GM18909 (cell line): ENCODE data around the gene ADSS1.

Source experiments
- ATAC-seq: cut with Tn5 transposase; IDR thresholded peaks from one replicate; pipeline ENCODE4 v1.9.1; 2021; ENCODE audit warnings: mild to moderate bottlenecking; ENCODE audit not compliant: unreplicated experiment, poor library complexity

ADSS1 gene

GRCh38 chr14:104757681-104758392, 33.8 kb downstream of the ADSS1 start:
- ATAC-seq: no peak

- ATAC-seq: no peak
These were observed 35.2 kb downstream of the ADSS1 start for GRCh38 chr14:104758981-104759969.

DNA sequence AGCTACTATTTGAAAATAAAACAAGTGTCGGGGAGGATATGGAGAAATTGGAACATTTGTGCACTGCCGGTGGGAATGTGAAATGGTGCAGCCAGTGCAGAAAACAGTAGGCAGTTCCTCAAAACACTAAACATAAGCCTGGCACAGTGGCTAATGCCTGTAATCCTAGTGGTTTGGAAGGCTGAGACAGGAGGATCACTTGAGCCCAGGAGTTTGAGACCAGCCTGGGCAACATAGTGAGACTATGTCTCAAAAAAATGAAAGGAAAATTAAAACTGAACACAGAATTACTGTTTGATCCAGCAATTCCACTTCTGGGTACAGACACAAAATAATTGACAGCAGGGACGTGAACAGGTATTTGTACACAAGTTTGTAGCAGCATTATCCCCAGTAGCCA, 41.5 kb downstream of the ADSS1 start:
- ATAC-seq: no peak

DNA sequence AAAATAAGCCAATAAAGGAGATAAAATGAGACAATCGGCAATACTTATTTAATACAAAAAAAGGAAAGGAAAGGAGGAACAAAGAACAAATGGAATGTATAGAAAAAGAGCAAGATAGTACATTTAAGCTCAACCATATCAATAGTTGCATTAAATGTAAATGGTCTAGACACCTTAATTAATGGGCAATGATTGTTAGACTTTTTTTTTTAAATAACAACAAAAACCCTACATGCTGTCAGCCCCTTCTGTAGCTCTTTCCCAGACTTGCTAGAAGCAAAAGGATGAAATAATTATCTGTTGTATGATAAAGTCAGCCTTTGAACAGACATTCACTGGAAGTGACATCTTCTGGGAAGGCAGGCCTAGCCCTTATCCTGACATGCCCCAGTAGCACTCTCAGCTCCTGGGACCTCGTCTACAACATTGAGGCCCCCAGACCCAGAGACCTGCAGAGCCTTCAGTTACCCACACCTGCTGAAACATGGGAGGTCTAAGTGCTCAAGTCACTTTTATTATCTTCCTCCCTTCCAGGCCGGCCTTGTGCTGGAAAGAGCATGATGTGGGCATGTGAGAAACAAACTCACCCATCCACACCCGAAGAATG, 42.3 kb downstream of the ADSS1 start:
- ATAC-seq: no peak

- no peak for ATAC-seq
These were observed 43.0 kb downstream of the ADSS1 start for GRCh38 chr14:104766863-104767633.

DNA sequence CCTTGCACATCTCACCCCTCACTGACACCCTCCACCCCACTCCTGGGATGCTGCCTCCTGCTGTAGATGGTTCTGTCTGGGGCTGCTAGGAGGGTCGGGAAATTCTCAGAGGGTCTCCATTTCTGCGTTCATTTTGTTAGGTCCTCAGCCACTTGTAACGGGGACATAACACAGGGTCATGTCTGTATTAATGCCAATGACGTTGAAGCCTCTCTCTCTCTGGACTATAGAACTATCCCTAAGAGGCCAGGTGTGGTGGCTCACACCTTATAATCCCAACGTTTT, 43.5 kb downstream of the ADSS1 start:
- no peak for ATAC-seq

DNA sequence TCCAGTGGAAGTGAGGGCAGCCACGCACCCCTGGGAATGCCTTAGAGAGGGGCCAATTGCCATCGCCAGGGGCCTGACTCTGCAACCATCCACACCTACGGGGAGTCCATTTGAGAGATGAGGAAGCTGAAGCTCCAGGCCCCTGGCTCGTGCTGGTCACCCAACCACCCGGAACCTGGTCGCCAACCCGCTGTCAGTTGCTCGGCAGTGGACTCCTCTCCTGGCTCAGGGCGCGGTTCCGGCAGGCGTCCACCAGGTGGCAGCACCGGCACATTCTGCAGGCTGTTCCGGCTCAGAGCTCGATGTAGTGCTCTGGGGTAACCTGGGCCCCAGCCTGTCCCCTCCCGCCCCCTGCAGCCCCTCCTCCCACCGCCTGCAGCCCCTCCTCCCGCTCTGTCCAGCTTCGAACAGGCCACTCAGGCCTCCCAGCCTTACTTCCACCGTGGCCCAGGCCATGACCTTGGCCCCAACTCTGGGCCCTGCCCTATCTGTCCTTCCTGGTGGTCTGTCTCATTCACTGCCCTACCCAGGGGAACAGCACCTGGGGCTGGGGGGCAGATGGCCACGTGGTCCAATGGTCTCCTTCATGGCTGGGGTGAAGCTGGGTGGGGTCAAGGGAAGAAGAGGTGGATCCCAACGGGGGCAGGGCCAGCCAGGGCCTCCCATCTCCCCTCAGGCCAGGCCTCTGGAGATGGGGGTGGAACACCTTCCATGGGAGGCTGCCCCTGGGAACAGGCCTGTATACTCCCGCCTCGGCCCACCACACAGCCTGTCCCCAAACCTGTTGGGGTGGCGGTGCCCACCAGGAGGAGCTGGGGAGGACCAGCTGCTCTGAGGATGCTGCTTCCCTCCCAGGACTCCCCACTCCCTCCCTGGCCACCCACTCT, 44.7 kb downstream of the ADSS1 start:
- peak; percentile 59 for ATAC-seq

- no peak for ATAC-seq
These were observed 45.5 kb downstream of the ADSS1 start for GRCh38 chr14:104769324-104770071.

DNA sequence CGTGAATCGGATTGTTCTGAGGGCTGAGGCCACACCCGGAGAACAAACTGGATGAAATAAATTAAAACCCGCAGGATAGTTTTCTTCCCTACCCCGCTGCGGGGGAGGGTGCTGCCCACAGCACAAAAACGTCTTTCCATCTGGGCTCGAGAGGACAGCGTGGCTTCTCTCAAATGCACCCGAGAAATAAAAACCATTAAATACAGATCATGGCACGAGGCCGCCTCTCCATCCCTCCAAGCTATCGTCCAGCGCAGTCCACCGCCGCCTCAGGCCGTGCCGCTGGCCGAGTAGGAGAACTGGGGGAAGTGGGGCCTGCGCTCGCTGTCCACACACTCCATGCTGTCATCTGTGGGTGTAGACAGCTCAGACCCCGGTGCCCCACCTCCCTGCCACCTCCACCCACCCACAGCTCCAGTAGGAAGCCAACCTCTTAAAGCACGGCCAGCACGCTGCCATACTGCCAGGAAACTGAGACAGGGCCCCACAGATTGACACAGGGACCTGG, 46.1 kb downstream of the ADSS1 start:
- no peak for ATAC-seq

- no peak for ATAC-seq
These were observed 46.8 kb downstream of the ADSS1 start for GRCh38 chr14:104770851-104771272.

GRCh38 chr14:104771374-104771773, 47.3 kb downstream of the ADSS1 start:
- ATAC-seq: no peak

GRCh38 chr14:104771918-104772706, 48.1 kb downstream of the ADSS1 start:
- ATAC-seq: no peak

GRCh38 chr14:104772707-104773504, 48.9 kb downstream of the ADSS1 start:
- ATAC-seq: no peak

GRCh38 chr14:104773505-104774452, 49.8 kb downstream of the ADSS1 start:
- no peak for ATAC-seq

GRCh38 chr14:104774453-104775072, 50.5 kb downstream of the ADSS1 start:
- ATAC-seq: no peak
